Pancreas (tissue), 10 donors: Measurements from ENCODE around the gene TRPM3. TPM values are rescaled to one million over a fixed set of nuclear protein-coding genes. Genes with fewer than 3 reads are reported as not detected.

Experiments
- ATAC-seq, 4 donors: fragments of 200-7000 bp; cut with Tn5 transposase; one replicate each; pipeline versions ENCODE4 v1.8.0 to v1.9.1; 2020; ENCODE audit warnings: mild to moderate bottlenecking in 4 of 4, moderate library complexity in 4 of 4
- DNase-seq, 6 donors: peaks; one replicate each; pipeline ENCODE4 v3.0.0-alpha.2; 2020
- FAIRE-seq: peaks from 2 replicates; lab custom pipeline; 2012; peaks lifted over from hg19 to GRCh38; lab: Jason Lieb, UNC
- H3K27ac ChIP-seq, 4 donors: fragments of 200-600 bp; sonication (generic); 1 replicate in 3 of 4; 2 replicates in 1 of 4; pipeline versions ENCODE4 v1.5.0 to v1.8.0; 2020
- H3K27me3 ChIP-seq, 4 donors: fragments of 200-600 bp; one replicate each; pipeline ENCODE4 v1.8.0; 2021
- H3K36me3 ChIP-seq, 3 donors: fragments of 200-600 bp; sonication (generic) in 1 of 3; one replicate each; pipeline versions ENCODE4 v1.5.0 to v1.8.0; 2020 to 2021
- H3K4me1 ChIP-seq, 3 donors: fragments of 200-600 bp; one replicate each; pipeline ENCODE4 v1.8.0; 2021
- H3K4me3 ChIP-seq, 4 donors: fragments of 200-600 bp; sonication (generic) in 2 of 4; one replicate each; pipeline versions ENCODE4 v1.5.0 to v1.8.0; 2020 to 2021
- H3K9me3 ChIP-seq, 4 donors: fragments of 200-600 bp; one replicate each; pipeline ENCODE4 v1.8.0; 2021
- CTCF ChIP-seq, 4 donors: fragments of 200-600 bp; sonication (generic) in 3 of 4; IDR thresholded peaks; one replicate each; pipeline versions ENCODE4 v1.5.0 to v1.8.0; 2021; ENCODE audit warnings: antibody characterized with exemption in 4 of 4
- WGBS, 2 donors: extraction: QIAGEN DNeasy Blood & Tissue Kit; methylation state at CpG; one replicate each; pipeline ENCODE4 v1.1.7; 2013; 5-methylcytosine and 5-hydroxymethylcytosine counted together
- intact Hi-C, 3 donors: fragments of 100-400 bp; cut with DNase I; formaldehyde crosslinking; loops; one replicate each; pipeline versions ENCODE4 v1.11.1 to v1.14.2; 2022
- polyA plus RNA-seq, 2 donors: library from polyadenylated mRNA; stranded (reverse); fragments of 200-250 nt; gene quantifications; one replicate each; pipeline ENCODE4 v1.2.3, GENCODE V29; 2013
- total RNA-seq, 6 donors: library from RNA; stranded (reverse); fragmentation: NEBNext Ultra II Directional in 4 of 6; extraction: Animal tissue kit (Norgen Biotek cat#: 25700) in 4 of 6; gene quantifications; one replicate each; pipeline versions ENCODE4 v1.2.1 to v1.2.4, GENCODE V29; 2021 to 2023
- donor health status: healthy with polysubstance abuse.
- donor health status: DM: no; HTN: no; CAD: no; lungs with moderate emphysema.
- donor health status: DM: no; HTN: no; CAD: no.
- donor health status: control.
- donor health status: control.
- donor health status: Bipolar disorder and iron deficiency.
- donor health status: DM: yes; HTN: yes; CAD: no.
- donor health status: DM: no; HTN: no; CAD: no.
- donor health status: DM: no; HTN: no; CAD: no.
- donor health status: DM: yes; HTN: yes; CAD: no.

The TRPM3 gene
- total and polyA plus RNA-seq, 8 donors, result 0.22 to 1.9 (median 0.76) TPM

- Histone ChIP-seq H3K4me3 (no peak overlapping the region), H3K9me3 (no peaks in the 10 kb centered on the region), H3K36me3 (no peaks in the 10 kb centered on the region), H3K4me1 (no peaks in the 10 kb centered on the region), H3K27ac (no peak overlapping the region), H3K27me3 (no peaks in the 10 kb centered on the region)
- peak; percentile 38 to 85 (median 80) for ATAC-seq
- intact Hi-C loops, result loop anchor here in 1 of 3 donors (5.0 kb wide), 1 partner anchor 607 kb away; no protein-coding TSS in a partner anchor
- TF ChIP-seq CTCF (IDR thresholded peaks at IDR 0.05), result peak; percentile 14 to 48 (median 40)
- peak; percentile 29 for FAIRE-seq
- WGBS, 2 donors, result 40% methylated on average over 15 of the region's 15 CpGs
- no peak for DNase-seq
Measured at GRCh38 chr9:70639853-70640814, 481.3 kb downstream of the TRPM3 start.

- whole genome bisulfite sequencing, 2 donors, result 53 to 67% methylated on average over 3 of the region's 3 CpGs
- no peaks in the 10 kb centered on the region for H3K27me3 ChIP-seq
- no peak for FAIRE-seq
- H3K4me3 ChIP-seq, result no peak overlapping the region
- DNase-seq, result no peak
- H3K36me3 ChIP-seq, result no peaks in the 10 kb centered on the region
- no peak overlapping the region for H3K27ac ChIP-seq
- no peaks in the 10 kb centered on the region for H3K9me3 ChIP-seq
- H3K4me1 ChIP-seq, result no peaks in the 10 kb centered on the region
- ATAC-seq, result peak in 2 of 4 donors; percentile 48 to 55
- intact Hi-C loops, result no loop called here
- TF ChIP-seq CTCF (IDR thresholded peaks at IDR 0.05), result no peak
Measured at GRCh38 chr9:70635790-70636189, 485.6 kb downstream of the TRPM3 start.

GRCh38 chr9:70634696-70635095 lies 486.7 kb downstream of the TRPM3 start:
- no peak for FAIRE-seq
- Histone ChIP-seq H3K9me3 (no peaks in the 10 kb centered on the region), H3K27me3 (no peaks in the 10 kb centered on the region), H3K4me1 (no peaks in the 10 kb centered on the region), H3K27ac (no peak overlapping the region), H3K4me3 (no peak overlapping the region), H3K36me3 (no peaks in the 10 kb centered on the region)
- no peak for TF ChIP-seq CTCF (IDR thresholded peaks at IDR 0.05)
- intact Hi-C loops, result no loop called here
- 91 to 96% methylated on average over 4 of the region's 4 CpGs for WGBS, 2 donors
- ATAC-seq, result no peak
- DNase-seq, result no peak

GRCh38 chr9:70630971-70631370 lies 490.4 kb downstream of the TRPM3 start:
- TF ChIP-seq CTCF (IDR thresholded peaks at IDR 0.05), result no peak
- FAIRE-seq, result no peak
- ATAC-seq, result no peak
- Histone ChIP-seq H3K27ac (no peak overlapping the region), H3K36me3 (no peaks in the 10 kb centered on the region), H3K4me3 (no peak overlapping the region), H3K27me3 (no peaks in the 10 kb centered on the region), H3K9me3 (no peaks in the 10 kb centered on the region), H3K4me1 (no peaks in the 10 kb centered on the region)
- intact Hi-C loops, result no loop called here
- WGBS, 2 donors, result 85 to 87% methylated on average over 3 of the region's 3 CpGs
- DNase-seq, result no peak
